A549 (cell line): ENCODE data around the gene TP53INP2. TPM values are rescaled to one million over a fixed set of nuclear protein-coding genes. Genes with fewer than 3 reads are reported as not detected.

Experiments used
- ATAC-seq, 2 experiments: fragments of 200-7000 bp in 1 of 2; fragments of >200 bp in 1 of 2; cut with Nextera tagmentation in 1 of 2; cut with Tn5 transposase in 1 of 2; 3 replicates each; pipeline versions ENCODE4 v1.8.0 to v1.9.1; 2018 to 2020; ENCODE audit warnings: mild to moderate bottlenecking in 1 of 2, moderate library complexity in 1 of 2
- CTCF ChIA-PET: fragments of 300-600 bp; sonication (Branson Sonifier 250); formaldehyde crosslinking; extraction: SDS; loops from one replicate; lab custom pipeline; 2021; ENCODE audit warnings: antibody characterized with exemption, inconsistent platforms; lab: Yijun Ruan, JAX
- POLR2A ChIA-PET: fragments of 350-600 bp; formaldehyde crosslinking; extraction: SDS; loops from one replicate; lab custom pipeline; 2021; ENCODE audit warnings: antibody characterized with exemption, inconsistent platforms; lab: Yijun Ruan, JAX
- DNase-seq, 2 experiments: peaks; one replicate each; pipeline versions ENCODE4 v3.0.0 to v3.0.0-alpha.2; 2011 to 2016; ENCODE audit warnings: low read depth in 1 of 2, low spot score in 1 of 2
- FAIRE-seq: peaks from 2 replicates; lab custom pipeline; 2011; peaks lifted over from hg19 to GRCh38; lab: Jason Lieb, UNC
- H3K27ac ChIP-seq, 2 experiments: fragments of >200 bp; sonication (Bioruptor Twin); formaldehyde crosslinking; 3 replicates each; pipeline ENCODE4 v1.5.1; 2016 to 2017
- H3K4me1 ChIP-seq: fragments of >200 bp; sonication (Bioruptor Twin); formaldehyde crosslinking; 3 replicates; pipeline ENCODE4 v1.6.1; 2016
- H3K4me2 ChIP-seq: fragments of >200 bp; sonication (Bioruptor Twin); formaldehyde crosslinking; 3 replicates; pipeline ENCODE4 v1.6.1; 2016
- H3K4me3 ChIP-seq: fragments of >200 bp; sonication (Bioruptor Twin); formaldehyde crosslinking; 3 replicates; pipeline ENCODE4 v1.5.1; 2016
- H3K9me3 ChIP-seq: fragments of >200 bp; sonication (Bioruptor Twin); formaldehyde crosslinking; 3 replicates; pipeline ENCODE4 v1.6.1; 2016
- CBX2 ChIP-seq: fragments of 200-600 bp; sonication (generic); IDR thresholded peaks from 2 replicates; pipeline ENCODE4 v1.6.1; 2016; ENCODE audit warnings: low read depth, mild to moderate bottlenecking, borderline replicate concordance
- CBX8 ChIP-seq: fragments of 200-600 bp; sonication (generic); IDR thresholded peaks from 2 replicates; pipeline ENCODE4 v1.6.1; 2016
- CEBPB ChIP-seq, 2 experiments: fragments of >200 bp in 1 of 2; sonication (Bioruptor Twin) in 1 of 2; formaldehyde crosslinking in 1 of 2; IDR thresholded peaks; 2 replicates each; pipeline ENCODE4 v1.6.1; 2012 to 2016
- CHD4 ChIP-seq: fragments of 200-600 bp; sonication (generic); IDR thresholded peaks from 2 replicates; pipeline ENCODE4 v1.6.1; 2016; ENCODE audit warnings: antibody characterized with exemption, mild to moderate bottlenecking, borderline replicate concordance
- EP300 ChIP-seq, 2 experiments: fragments of >200 bp; sonication (Bioruptor Twin); formaldehyde crosslinking; IDR thresholded peaks; 2 replicates in 1 of 2; 3 replicates in 1 of 2; pipeline ENCODE4 v1.6.1; 2016 to 2017
- ESRRA ChIP-seq: fragments of 150-350 bp; IDR thresholded peaks from 2 replicates; pipeline ENCODE4 v1.6.1; 2014; ENCODE audit warnings: mild to moderate bottlenecking, low read length, borderline replicate concordance
- FOSB ChIP-seq: fragments of 250-450 bp; sonication (Bioruptor Pico); IDR thresholded peaks from 2 replicates; pipeline ENCODE4 v1.5.0; 2020; ENCODE audit warnings: mild to moderate bottlenecking, moderate library complexity
- HOXA7 ChIP-seq: fragments of 250-450 bp; sonication (Bioruptor Pico); IDR thresholded peaks from 2 replicates; pipeline ENCODE4 v1.5.0; 2020; ENCODE audit warnings: mild to moderate bottlenecking, moderate library complexity
- MAFK ChIP-seq: fragments of 450-650 bp; IDR thresholded peaks from 2 replicates; pipeline ENCODE4 v1.6.1; 2014; ENCODE audit not compliant: partially characterized antibody
- MAZ ChIP-seq: fragments of 150-350 bp; IDR thresholded peaks from 2 replicates; pipeline ENCODE4 v1.6.1; 2014; ENCODE audit warnings: antibody characterized with exemption, low read depth, low read length, borderline replicate concordance
- MYC ChIP-seq: IDR thresholded peaks from 2 replicates; pipeline ENCODE4 v1.6.1; 2012; ENCODE audit warnings: mild to moderate bottlenecking, inconsistent platforms, low read length, improper control_type of control experiment, borderline replicate concordance
- NFE2L2 ChIP-seq: fragments of 150-350 bp; conservative IDR thresholded peaks from 2 replicates; pipeline ENCODE4 v1.6.1; 2014; ENCODE audit warnings: low read length
- PHF8 ChIP-seq: fragments of 200-600 bp; sonication (generic); IDR thresholded peaks from 2 replicates; pipeline ENCODE4 v1.6.1; 2016; ENCODE audit warnings: low read depth, mild to moderate bottlenecking, antibody characterized with exemption, moderate library complexity, borderline replicate concordance
- POLR2A ChIP-seq: IDR thresholded peaks from 2 replicates; pipeline ENCODE4 v1.6.1; 2012; ENCODE audit warnings: mild to moderate bottlenecking, low read length
- RARB ChIP-seq: fragments of 250-450 bp; sonication (Bioruptor Pico); IDR thresholded peaks from 2 replicates; pipeline ENCODE4 v1.8.0; 2021; ENCODE audit warnings: mild to moderate bottlenecking, moderate library complexity
- RCOR1 ChIP-seq: fragments of 150-350 bp; IDR thresholded peaks from 2 replicates; pipeline ENCODE4 v1.6.1; 2014; ENCODE audit warnings: antibody characterized with exemption, low read length, low read depth
- RFX5 ChIP-seq: fragments of 450-650 bp; IDR thresholded peaks from 2 replicates; pipeline ENCODE4 v1.7.1; 2014; ENCODE audit warnings: antibody characterized with exemption, mild to moderate bottlenecking, moderate library complexity
- RNF2 ChIP-seq: fragments of 200-600 bp; sonication (generic); IDR thresholded peaks from 2 replicates; pipeline ENCODE4 v1.6.1; 2016; ENCODE audit warnings: low read depth, mild to moderate bottlenecking, antibody characterized with exemption, moderate library complexity, borderline replicate concordance
- SMC3 ChIP-seq: fragments of >200 bp; sonication (Bioruptor Twin); formaldehyde crosslinking; IDR thresholded peaks from 3 replicates; pipeline ENCODE4 v1.6.1; 2018; ENCODE audit warnings: inconsistent platforms
- TP53 ChIP-seq: fragments of 250-450 bp; sonication (Bioruptor Pico); IDR thresholded peaks from 2 replicates; pipeline ENCODE4 v1.5.0; 2021; ENCODE audit warnings: mild to moderate bottlenecking, moderate library complexity
- ZNF302 ChIP-seq: fragments of 250-450 bp; sonication (Bioruptor Pico); IDR thresholded peaks from 2 replicates; pipeline ENCODE4 v1.9.0; 2021; ENCODE audit warnings: inconsistent platforms, mild to moderate bottlenecking, moderate library complexity
- WGBS: methylation state at CpG from one replicate; pipeline ENCODE4 v1.1.6; 2017; ENCODE audit errors: missing lambda C conversion rate; 5-methylcytosine and 5-hydroxymethylcytosine counted together
- polyA plus RNA-seq, 4 experiments: library from polyadenylated mRNA; depleted of rRNA in 3 of 4; stranded (reverse); fragments of >200 nt; fragmentation: RNase III in 1 of 4; extraction: RNeasy Plus Mini Kit Qiagen cat#74134 plus additional on column Dnase treatment in 1 of 4; gene quantifications; 2 replicates in 3 of 4; 3 replicates in 1 of 4; pipeline ENCODE4 v1.2.3, GENCODE V29; 2011 to 2017
- TF ChIP-seq, protein P1 (sequence below): IDR thresholded peaks from 2 replicates; pipeline ENCODE4 v1.6.1; 2012
- TF ChIP-seq, protein P2 (sequence below): fragments of >200 bp; sonication (Bioruptor Twin); formaldehyde crosslinking; IDR thresholded peaks from 3 replicates; pipeline ENCODE4 v1.5.1; 2016
- TF ChIP-seq, protein P3 (sequence below): fragments of 200-600 bp; sonication (generic); IDR thresholded peaks from 2 replicates; pipeline ENCODE4 v1.6.1; 2016; ENCODE audit warnings: antibody characterized with exemption, mild to moderate bottlenecking, moderate library complexity

TP53INP2 gene
- polyA plus RNA-seq, 2 of the 4 experiments (the other 2 are of a cell fraction), result 2.2 to 4.5 TPM

DNA sequence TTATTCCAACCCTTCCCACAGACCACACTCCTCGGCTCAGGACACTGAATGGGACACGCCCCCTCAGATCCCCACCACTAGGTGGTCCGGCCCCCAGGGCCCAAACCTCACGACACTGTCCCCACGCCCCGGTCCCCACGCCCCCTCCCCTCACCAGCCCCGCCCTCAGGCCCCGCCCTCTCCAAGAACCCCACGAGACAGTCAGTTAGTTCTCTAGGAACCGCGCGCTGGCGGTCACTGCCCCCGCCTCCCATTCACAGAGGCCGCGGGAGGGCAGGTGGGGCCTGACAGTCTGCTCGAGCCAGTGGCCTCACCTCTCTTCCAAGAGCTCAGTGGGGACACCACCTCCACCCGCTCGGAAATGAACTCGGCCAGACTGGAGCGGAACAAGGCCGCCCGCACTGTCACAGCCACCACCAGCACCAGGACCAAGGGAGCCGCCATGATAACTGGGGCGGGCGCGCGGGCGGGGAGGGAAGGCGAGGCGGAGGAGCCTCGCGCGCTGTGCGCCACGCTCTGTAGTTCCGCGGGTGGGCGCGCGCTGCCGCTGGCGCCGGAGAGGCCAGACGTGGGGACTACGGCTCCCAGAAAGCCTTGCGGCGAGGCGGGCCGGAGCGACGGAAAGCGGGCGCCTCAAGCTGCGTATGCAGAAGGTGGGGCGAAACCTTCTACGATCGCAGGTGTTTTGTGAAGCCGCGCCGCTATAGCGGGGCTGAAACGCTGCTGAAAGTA, 27.3 kb upstream of the TP53INP2 start, which contains the start of gene PIGU (continued):
- TF ChIP-seq ZNF302, result no peak
- TF ChIP-seq TP53 (CRISPR knock-in tag), result no peak
- TF ChIP-seq NFE2L2, result no peak
- TF ChIP-seq, all 56 proteins: peak for 9

DNA sequence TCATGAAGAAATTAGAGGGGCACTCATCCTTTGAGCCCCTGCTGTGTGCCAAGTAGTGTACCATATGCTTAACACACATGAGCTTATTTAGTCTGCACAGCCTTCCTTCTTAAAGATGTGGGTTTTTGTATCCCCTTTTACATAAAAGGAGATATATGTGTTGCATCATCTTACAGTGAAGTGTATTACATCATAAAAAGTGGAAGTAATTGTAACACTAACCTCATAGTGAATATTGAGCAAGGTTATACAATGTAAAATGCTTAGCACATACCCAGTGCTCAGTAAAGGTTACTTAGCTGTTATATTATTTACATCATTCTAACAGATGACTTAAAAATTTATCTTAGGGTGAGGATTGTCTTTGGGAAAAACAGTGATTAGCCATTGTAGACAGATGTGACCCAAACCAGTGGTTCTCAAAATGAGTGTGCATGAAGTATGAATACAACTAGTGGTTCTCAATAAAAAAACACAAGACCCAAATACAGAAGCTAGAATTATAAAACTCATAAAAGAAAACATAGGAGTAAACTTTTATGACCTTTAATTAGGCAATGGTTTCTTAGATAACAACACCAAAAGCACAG, 23.5 kb upstream of the TP53INP2 start:
- POLR2A ChIA-PET, result no interaction called here
- ATAC-seq, result no peak

DNA sequence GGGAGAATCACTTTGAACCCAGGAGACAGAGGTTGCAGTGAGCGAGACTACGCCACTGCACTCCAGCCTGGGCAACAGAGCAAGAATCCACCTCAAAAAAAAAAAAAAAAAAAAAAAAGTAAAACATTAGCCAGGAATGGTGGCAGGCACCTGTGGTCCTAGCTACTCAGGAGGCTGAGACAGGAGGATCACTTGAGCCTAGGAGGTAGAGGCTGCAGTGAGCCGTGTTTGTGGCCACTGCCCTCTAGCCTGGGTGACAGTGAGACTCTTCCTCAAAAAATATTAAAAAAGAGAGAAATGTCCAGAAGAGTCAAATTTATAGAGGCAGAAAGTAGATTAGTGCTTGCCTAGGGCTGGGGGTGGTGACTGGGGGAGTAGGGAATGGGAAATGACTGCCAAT, 20.5 kb upstream of the TP53INP2 start:
- FAIRE-seq, result no peak
- H3K4me1 ChIP-seq, result peaks cover 5% of the 10 kb centered on the region; the same call in 2 of the 3 replicates
- POLR2A ChIA-PET, result no interaction called here
- H3K4me2 ChIP-seq, result no peak overlapping the region
- H3K9me3 ChIP-seq, result no peaks in the 10 kb centered on the region
- CTCF ChIA-PET, result interaction anchor here (1.2 kb wide), 2 partner anchors 11 to 17 kb away, joined by 3 to 4 read pairs; no protein-coding TSS in a partner anchor
- DNase-seq, result no peak
- no peak overlapping the region for H3K27ac ChIP-seq
- ATAC-seq, result no peak
- TF ChIP-seq HOXA7 (CRISPR knock-in tag), result no peak
- no peak for TF ChIP-seq MAZ
- TF ChIP-seq, protein P1, sequence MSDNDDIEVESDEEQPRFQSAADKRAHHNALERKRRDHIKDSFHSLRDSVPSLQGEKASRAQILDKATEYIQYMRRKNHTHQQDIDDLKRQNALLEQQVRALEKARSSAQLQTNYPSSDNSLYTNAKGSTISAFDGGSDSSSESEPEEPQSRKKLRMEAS, result no peak
- no peak for TF ChIP-seq CHD4
- TF ChIP-seq ESRRA, result no peak
- TF ChIP-seq CBX2, result no peak
- TF ChIP-seq RARB (CRISPR knock-in tag), result no peak
- no peak for TF ChIP-seq FOSB (CRISPR knock-in tag)
- no peak for TF ChIP-seq RCOR1
- no peak for TF ChIP-seq RNF2
- TF ChIP-seq EP300 (IDR thresholded peaks at IDR 0.05), result no peak
- TF ChIP-seq MAFK, result no peak
- no peak for TF ChIP-seq RFX5
- no peak for TF ChIP-seq ZNF302
- no peak for TF ChIP-seq CEBPB (IDR thresholded peaks at IDR 0.05)
- no peak for TF ChIP-seq POLR2A
- no peak for TF ChIP-seq CBX8
- TF ChIP-seq, protein P2, sequence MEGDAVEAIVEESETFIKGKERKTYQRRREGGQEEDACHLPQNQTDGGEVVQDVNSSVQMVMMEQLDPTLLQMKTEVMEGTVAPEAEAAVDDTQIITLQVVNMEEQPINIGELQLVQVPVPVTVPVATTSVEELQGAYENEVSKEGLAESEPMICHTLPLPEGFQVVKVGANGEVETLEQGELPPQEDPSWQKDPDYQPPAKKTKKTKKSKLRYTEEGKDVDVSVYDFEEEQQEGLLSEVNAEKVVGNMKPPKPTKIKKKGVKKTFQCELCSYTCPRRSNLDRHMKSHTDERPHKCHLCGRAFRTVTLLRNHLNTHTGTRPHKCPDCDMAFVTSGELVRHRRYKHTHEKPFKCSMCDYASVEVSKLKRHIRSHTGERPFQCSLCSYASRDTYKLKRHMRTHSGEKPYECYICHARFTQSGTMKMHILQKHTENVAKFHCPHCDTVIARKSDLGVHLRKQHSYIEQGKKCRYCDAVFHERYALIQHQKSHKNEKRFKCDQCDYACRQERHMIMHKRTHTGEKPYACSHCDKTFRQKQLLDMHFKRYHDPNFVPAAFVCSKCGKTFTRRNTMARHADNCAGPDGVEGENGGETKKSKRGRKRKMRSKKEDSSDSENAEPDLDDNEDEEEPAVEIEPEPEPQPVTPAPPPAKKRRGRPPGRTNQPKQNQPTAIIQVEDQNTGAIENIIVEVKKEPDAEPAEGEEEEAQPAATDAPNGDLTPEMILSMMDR, result no peak
- TF ChIP-seq SMC3, result no peak
- TF ChIP-seq MYC, result no peak
- no peak overlapping the region for H3K4me3 ChIP-seq
- 84% methylated on average over 3 of the region's 3 CpGs for whole genome bisulfite sequencing

More for the DNA sequence above, 23.5 kb upstream of the TP53INP2 start:
- no peaks in the 10 kb centered on the region for H3K9me3 ChIP-seq
- no peak overlapping the region for H3K27ac ChIP-seq
- DNase-seq (no peak), FAIRE-seq (no peak)
- H3K4me1 ChIP-seq, result peaks cover 9% of the 10 kb centered on the region
- CTCF ChIA-PET, result interaction anchor here (0.6 to 1.7 kb wide), 8 partner anchors 8 to 490 kb away, joined by 3 to 4 read pairs (median 3); no protein-coding TSS in a partner anchor
- TF ChIP-seq PHF8 (no peak), CEBPB (IDR thresholded peaks at IDR 0.05) (peak; percentile 58 to 62; a peak in 3 of 4 replicates), MAZ (no peak)
- TF ChIP-seq, protein P3, sequence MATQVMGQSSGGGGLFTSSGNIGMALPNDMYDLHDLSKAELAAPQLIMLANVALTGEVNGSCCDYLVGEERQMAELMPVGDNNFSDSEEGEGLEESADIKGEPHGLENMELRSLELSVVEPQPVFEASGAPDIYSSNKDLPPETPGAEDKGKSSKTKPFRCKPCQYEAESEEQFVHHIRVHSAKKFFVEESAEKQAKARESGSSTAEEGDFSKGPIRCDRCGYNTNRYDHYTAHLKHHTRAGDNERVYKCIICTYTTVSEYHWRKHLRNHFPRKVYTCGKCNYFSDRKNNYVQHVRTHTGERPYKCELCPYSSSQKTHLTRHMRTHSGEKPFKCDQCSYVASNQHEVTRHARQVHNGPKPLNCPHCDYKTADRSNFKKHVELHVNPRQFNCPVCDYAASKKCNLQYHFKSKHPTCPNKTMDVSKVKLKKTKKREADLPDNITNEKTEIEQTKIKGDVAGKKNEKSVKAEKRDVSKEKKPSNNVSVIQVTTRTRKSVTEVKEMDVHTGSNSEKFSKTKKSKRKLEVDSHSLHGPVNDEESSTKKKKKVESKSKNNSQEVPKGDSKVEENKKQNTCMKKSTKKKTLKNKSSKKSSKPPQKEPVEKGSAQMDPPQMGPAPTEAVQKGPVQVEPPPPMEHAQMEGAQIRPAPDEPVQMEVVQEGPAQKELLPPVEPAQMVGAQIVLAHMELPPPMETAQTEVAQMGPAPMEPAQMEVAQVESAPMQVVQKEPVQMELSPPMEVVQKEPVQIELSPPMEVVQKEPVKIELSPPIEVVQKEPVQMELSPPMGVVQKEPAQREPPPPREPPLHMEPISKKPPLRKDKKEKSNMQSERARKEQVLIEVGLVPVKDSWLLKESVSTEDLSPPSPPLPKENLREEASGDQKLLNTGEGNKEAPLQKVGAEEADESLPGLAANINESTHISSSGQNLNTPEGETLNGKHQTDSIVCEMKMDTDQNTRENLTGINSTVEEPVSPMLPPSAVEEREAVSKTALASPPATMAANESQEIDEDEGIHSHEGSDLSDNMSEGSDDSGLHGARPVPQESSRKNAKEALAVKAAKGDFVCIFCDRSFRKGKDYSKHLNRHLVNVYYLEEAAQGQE, result no peak
- H3K4me2 ChIP-seq, result no peak overlapping the region
- no peak overlapping the region for H3K4me3 ChIP-seq
